ENCODE measurements around the gene ZNF724. TPM values are rescaled to one million over a fixed set of nuclear protein-coding genes. Genes with fewer than 3 reads are reported as not detected.

The ZNF724 gene
- total and polyA plus RNA-seq, 8 donors = 0.11 to 2.2 (median 0.60) TPM; not detected in 1

DNA sequence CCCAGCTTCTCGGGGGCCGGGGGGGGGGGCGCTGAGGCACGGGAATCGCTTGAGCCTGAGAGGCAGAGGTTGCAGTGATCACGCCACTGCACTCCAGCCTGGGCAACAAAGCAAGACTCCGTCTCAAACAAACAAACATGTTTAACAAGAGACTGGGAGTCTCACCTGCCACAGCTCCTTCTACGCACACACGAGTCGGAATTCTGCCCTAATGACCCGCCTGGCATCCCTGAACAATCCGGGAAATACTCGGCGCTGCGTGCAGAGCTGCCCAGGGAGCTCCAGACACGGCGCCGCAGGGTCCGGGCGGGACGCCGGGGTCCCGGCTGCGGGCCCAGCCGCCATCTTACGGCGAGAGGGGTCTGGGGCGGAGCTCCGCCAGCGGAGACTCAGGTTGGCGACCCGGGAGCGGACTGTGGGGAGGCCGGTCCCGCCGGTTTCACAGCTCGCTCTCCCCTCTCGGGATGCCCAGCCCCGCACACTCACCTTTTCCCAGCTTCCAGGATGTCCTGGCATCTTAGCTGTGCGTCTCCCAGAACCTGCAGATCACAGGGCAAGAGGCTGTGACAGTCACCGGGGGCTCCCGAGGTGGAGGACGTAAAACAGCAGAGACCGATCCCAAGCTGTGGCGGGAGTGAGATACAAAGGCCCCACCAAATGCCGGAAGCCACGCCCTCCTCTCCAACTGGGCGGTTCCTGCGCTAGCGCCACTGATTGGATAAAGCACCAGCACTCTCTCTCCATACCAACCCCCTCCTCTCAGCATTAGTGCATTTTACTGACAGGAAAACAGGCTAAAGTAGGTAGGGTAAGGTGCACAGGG is 23.6 kb upstream of the ZNF724 start:
- Histone ChIP-seq H3K27me3 (no peaks in the 10 kb centered on the region), H3K27ac (peak overlapping the region; percentile 76 to 90 (median 84)), H3K36me3 (no peaks in the 10 kb centered on the region), H3K4me3 (peak overlapping the region; percentile 70 to 97 (median 94)), H3K4me1 (peaks cover 0 to 4% (median 0%) of the 10 kb centered on the region in 3 donors), H3K9me3 (no peaks in the 10 kb centered on the region)
- TF ChIP-seq, protein P1, sequence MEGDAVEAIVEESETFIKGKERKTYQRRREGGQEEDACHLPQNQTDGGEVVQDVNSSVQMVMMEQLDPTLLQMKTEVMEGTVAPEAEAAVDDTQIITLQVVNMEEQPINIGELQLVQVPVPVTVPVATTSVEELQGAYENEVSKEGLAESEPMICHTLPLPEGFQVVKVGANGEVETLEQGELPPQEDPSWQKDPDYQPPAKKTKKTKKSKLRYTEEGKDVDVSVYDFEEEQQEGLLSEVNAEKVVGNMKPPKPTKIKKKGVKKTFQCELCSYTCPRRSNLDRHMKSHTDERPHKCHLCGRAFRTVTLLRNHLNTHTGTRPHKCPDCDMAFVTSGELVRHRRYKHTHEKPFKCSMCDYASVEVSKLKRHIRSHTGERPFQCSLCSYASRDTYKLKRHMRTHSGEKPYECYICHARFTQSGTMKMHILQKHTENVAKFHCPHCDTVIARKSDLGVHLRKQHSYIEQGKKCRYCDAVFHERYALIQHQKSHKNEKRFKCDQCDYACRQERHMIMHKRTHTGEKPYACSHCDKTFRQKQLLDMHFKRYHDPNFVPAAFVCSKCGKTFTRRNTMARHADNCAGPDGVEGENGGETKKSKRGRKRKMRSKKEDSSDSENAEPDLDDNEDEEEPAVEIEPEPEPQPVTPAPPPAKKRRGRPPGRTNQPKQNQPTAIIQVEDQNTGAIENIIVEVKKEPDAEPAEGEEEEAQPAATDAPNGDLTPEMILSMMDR (IDR thresholded peaks at IDR 0.05) = no peak
- peak; percentile 99 to 100 (median 99) for ATAC-seq
- intact Hi-C loops (cut with DNase I) = no loop called here
- WGBS, 2 donors = 0% methylated on average over 50 of the region's 50 CpGs
- FAIRE-seq = no peak
- DNase-seq = peak; percentile 90 to 94 (median 92)

DNA sequence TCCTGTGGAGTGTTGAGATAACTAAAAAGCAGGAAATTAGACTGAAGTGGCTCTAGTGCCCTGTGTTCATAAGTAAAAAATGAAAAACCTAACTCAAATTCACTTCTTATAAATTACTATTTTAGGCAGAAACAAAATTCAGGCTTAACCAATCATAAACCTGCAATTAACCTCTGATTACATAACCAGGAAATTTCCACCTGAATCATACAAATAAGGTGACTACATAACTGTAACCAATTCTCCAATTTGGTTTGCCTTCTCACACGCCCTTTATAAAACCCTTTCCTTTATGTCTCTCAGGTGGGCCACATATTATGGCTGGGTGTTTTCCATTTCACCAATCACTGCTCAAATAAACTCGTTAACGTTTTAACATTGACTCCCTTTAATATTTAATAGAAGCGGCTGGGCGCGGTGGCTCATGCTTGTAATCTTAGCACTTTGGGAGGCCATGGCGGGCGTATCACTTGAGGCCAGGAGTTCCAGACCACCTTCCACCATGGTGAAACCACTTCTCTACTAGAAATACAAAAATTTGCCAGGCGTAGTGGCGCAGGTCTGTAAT is 22.9 kb upstream of the ZNF724 start:
- Histone ChIP-seq H3K4me1 (peaks cover 0 to 4% (median 0%) of the 10 kb centered on the region in 3 donors), H3K27ac (peak overlapping the region; percentile 76 to 90 (median 84)), H3K4me3 (peak overlapping the region; percentile 70 to 97 (median 94)), H3K27me3 (no peaks in the 10 kb centered on the region), H3K36me3 (peaks cover 0 to 4% (median 3%) of the 10 kb centered on the region in 3 donors), H3K9me3 (no peaks in the 10 kb centered on the region)
- TF ChIP-seq, protein P1 (IDR thresholded peaks at IDR 0.05) = no peak
- DNase-seq = peak in 2 of 6 donors; percentile 12 to 65
- no peak for FAIRE-seq
- 0 to 4% methylated on average over 10 of the region's 10 CpGs for WGBS, 2 donors
- intact Hi-C loops (cut with DNase I) = no loop called here
- peak; percentile 7 to 33 (median 8) for ATAC-seq

DNA sequence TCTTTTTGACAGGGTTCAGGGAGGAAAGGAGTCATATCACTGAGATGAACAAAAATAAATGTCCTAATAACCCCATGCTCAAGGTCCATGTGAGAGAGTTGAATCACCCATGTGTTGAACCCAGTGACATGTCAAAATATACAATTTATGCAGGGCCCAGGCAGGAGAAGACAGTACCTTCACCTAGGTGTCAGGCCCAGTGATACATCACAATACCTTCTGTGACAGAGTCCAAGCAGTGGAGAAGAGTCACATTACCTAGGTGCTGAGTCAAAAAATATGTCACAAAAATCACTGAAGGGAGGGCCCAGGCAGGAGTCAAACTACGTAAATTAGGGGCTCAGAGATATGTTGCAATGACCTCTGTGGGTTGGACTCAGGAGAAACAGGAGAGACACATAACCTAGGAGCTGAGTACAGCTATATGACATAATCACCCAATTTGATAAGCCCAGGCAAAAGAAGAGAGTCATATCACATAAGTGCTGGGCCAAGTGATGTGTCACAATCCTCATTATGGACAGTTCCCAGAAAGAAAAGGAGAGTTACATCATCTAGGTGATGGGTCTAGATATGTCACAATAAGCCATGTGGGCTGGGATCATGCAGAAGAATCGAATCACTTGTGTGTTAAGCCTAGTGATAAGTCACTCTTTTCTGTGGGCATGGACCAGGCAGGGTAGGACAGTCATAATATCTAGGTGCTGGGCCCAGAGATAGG is 13.8 kb upstream of the ZNF724 start:
- H3K27ac ChIP-seq = no peak overlapping the region
- DNase-seq (no peak), FAIRE-seq (no peak), ATAC-seq (peak in 1 of 4 donors; percentile 23)
- no peaks in the 10 kb centered on the region for H3K27me3 ChIP-seq
- no peaks in the 10 kb centered on the region for H3K9me3 ChIP-seq
- H3K4me1 ChIP-seq = no peaks in the 10 kb centered on the region
- WGBS, 2 donors = 95 to 98% methylated on average over 2 of the region's 2 CpGs
- TF ChIP-seq, protein P1 (IDR thresholded peaks at IDR 0.05) = no peak
- intact Hi-C loops (cut with DNase I) = no loop called here
- peaks cover 0 to 32% (median 10%) of the 10 kb centered on the region in 3 donors for H3K36me3 ChIP-seq
- no peak overlapping the region for H3K4me3 ChIP-seq

DNA sequence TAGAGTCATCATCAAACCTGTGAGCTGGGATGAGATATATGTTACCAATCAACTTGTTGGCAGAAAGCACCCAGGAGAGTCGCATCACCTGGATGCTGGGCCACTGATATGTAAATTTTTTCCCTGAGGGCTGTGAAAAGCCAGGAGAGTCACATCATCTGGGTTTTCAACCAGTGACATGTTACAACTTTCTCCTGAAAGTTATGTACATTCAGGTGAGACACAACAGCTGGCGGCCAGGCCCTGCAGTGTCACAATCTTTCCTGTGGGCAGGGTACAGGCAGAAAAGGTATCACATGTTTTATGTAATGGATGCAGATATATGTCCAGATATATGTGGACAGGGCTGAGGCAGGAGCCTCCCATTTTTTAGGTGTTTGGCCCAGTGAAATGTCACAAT is 13.2 kb upstream of the ZNF724 start:
- Histone ChIP-seq H3K4me3 (no peak overlapping the region), H3K27me3 (no peaks in the 10 kb centered on the region), H3K9me3 (no peaks in the 10 kb centered on the region), H3K27ac (no peak overlapping the region), H3K4me1 (no peaks in the 10 kb centered on the region), H3K36me3 (peaks cover 0 to 32% (median 9%) of the 10 kb centered on the region in 3 donors)
- TF ChIP-seq, protein P1 (IDR thresholded peaks at IDR 0.05) = no peak
- FAIRE-seq = no peak
- no peak for DNase-seq
- intact Hi-C loops (cut with DNase I) = no loop called here
- 77 to 78% methylated on average over 2 of the region's 2 CpGs for WGBS, 2 donors
- ATAC-seq = no peak

Measured in pancreas (tissue), 10 donors.